HepG2 (cell line): ENCODE data around the gene CD33. TPM values are rescaled to one million over a fixed set of nuclear protein-coding genes. Genes with fewer than 3 reads are reported as not detected.

Source experiments
- ATAC-seq: fragments of 200-7000 bp; cut with Tn5 transposase; 3 replicates; pipeline ENCODE4 v1.9.1; 2020; ENCODE audit warnings: mild to moderate bottlenecking, moderate library complexity
- BruUV-seq: library from RNA; stranded (reverse); fragments of 400-500 nt; replicated peaks from 2 replicates; lab custom pipeline; 2021; lab: Mats Ljungman, UMichigan
- CTCF ChIA-PET: fragments of 300-600 bp; formaldehyde crosslinking; extraction: SDS; loops from one replicate; lab custom pipeline; 2021; ENCODE audit warnings: low total read pairs, inconsistent platforms, low intra/inter-chr PET ratio; lab: Yijun Ruan, JAX
- POLR2A ChIA-PET: fragments of 350-600 bp; sonication (Branson Sonifier 250); formaldehyde crosslinking; loops from one replicate; lab custom pipeline; 2020; ENCODE audit warnings: antibody characterized with exemption, inconsistent platforms; lab: Yijun Ruan, JAX
- DNase-seq: peaks from one replicate; pipeline ENCODE4 v3.0.0-alpha.2; 2015; ENCODE audit warnings: low spot score
- FAIRE-seq: peaks from 3 replicates; lab custom pipeline; 2011; peaks lifted over from hg19 to GRCh38; lab: Jason Lieb, UNC
- H2AFZ ChIP-seq: one replicate; pipeline ENCODE4 v1.6.1; 2011; ENCODE audit warnings: low read length, inconsistent platforms
- H3K27ac ChIP-seq: fragments of 300-600 bp; 3 replicates; pipeline ENCODE4 v1.8.0; 2011; ENCODE audit warnings: mixed run types, mild to moderate bottlenecking, mixed read lengths, low read length, inconsistent platforms; ENCODE audit not compliant: insufficient read depth; ENCODE audit errors: extremely low read length
- H3K27me3 ChIP-seq, 2 experiments: fragments of 200-600 bp in 1 of 2; 2 replicates in 1 of 2; 3 replicates in 1 of 2; pipeline versions ENCODE4 v1.6.0 to v1.8.0; 2011; ENCODE audit warnings: low read length in 2 of 2, mild to moderate bottlenecking in 2 of 2, moderate library complexity in 2 of 2, inconsistent platforms in 1 of 2; ENCODE audit not compliant: insufficient read depth in 2 of 2, control insufficient read depth in 1 of 2
- H3K36me3 ChIP-seq, 2 experiments: fragments of 200-600 bp in 1 of 2; replicated peaks in 1 of 2; 2 replicates in 1 of 2; 3 replicates in 1 of 2; pipeline versions ENCODE4 v1.5.1 to v1.8.0; 2011; ENCODE audit warnings: low read length in 2 of 2, inconsistent platforms in 1 of 2; ENCODE audit not compliant: insufficient read depth in 2 of 2, control insufficient read depth in 1 of 2
- H3K4me1 ChIP-seq: 2 replicates; pipeline ENCODE4 v1.5.1; 2012; ENCODE audit warnings: low read length, inconsistent platforms; ENCODE audit not compliant: insufficient read depth
- H3K4me2 ChIP-seq: 2 replicates; pipeline ENCODE4 v1.6.0; 2011; ENCODE audit warnings: low read depth, low read length, inconsistent platforms
- H3K4me3 ChIP-seq, 3 experiments: fragments of 200-600 bp in 1 of 3; sonication (generic), shearing (Covaris generic) in 1 of 3; replicated peaks in 1 of 3; 2 replicates each; pipeline ENCODE4 v1.5.1; 2011 to 2016; ENCODE audit warnings: low read length in 3 of 3, inconsistent platforms in 2 of 3, low read depth in 2 of 3, mild to moderate bottlenecking in 2 of 3, control low read depth in 1 of 3, mixed read lengths in 1 of 3; ENCODE audit not compliant: insufficient read depth in 1 of 3
- H3K79me2 ChIP-seq: one replicate; pipeline ENCODE4 v1.6.1; 2011; ENCODE audit warnings: low read length, inconsistent platforms; ENCODE audit not compliant: insufficient read depth
- H3K9ac ChIP-seq: 2 replicates; pipeline ENCODE4 v1.6.0; 2011; ENCODE audit warnings: mild to moderate bottlenecking, low read depth, low read length, inconsistent platforms; ENCODE audit not compliant: insufficient read depth
- H3K9me3 ChIP-seq: 2 replicates; pipeline ENCODE4 v1.5.1; 2012; ENCODE audit warnings: mild to moderate bottlenecking, low read length
- H4K20me1 ChIP-seq: 2 replicates; pipeline ENCODE4 v1.6.0; 2011; ENCODE audit warnings: inconsistent platforms, mild to moderate bottlenecking, low read length, moderate library complexity; ENCODE audit not compliant: insufficient read depth
- BORCS8-MEF2B ChIP-seq: sonication (generic); formaldehyde crosslinking; IDR thresholded peaks from 2 replicates; pipeline ENCODE4 v1.8.0; 2022; ENCODE audit warnings: mild to moderate bottlenecking, missing genetic modification reagents
- BRCA1 ChIP-seq: sonication (generic); formaldehyde crosslinking; IDR thresholded peaks from 2 replicates; pipeline ENCODE4 v1.4.0; 2020; ENCODE audit warnings: missing genetic modification reagents
- CBX5 ChIP-seq: sonication (generic); formaldehyde crosslinking; IDR thresholded peaks from 2 replicates; pipeline ENCODE4 v1.4.0; 2020; ENCODE audit warnings: missing genetic modification reagents, borderline replicate concordance
- CC2D1A ChIP-seq: sonication (generic); formaldehyde crosslinking; IDR thresholded peaks from 2 replicates; pipeline ENCODE4 v1.8.1; 2023; ENCODE audit warnings: mild to moderate bottlenecking, missing genetic modification reagents
- RFXAP ChIP-seq: sonication (generic); formaldehyde crosslinking; IDR thresholded peaks from 2 replicates; pipeline ENCODE4 v1.4.0; 2020; ENCODE audit warnings: missing genetic modification reagents, borderline replicate concordance
- ZNF382 ChIP-seq: sonication (generic); formaldehyde crosslinking; IDR thresholded peaks from 2 replicates; pipeline ENCODE4 v1.5.0; 2020; ENCODE audit warnings: missing genetic modification reagents, mild to moderate bottlenecking, borderline replicate concordance
- ZSCAN20 ChIP-seq: sonication (generic); formaldehyde crosslinking; IDR thresholded peaks from 2 replicates; pipeline ENCODE4 v1.4.0; 2020; ENCODE audit warnings: missing genetic modification reagents, mild to moderate bottlenecking, borderline replicate concordance
- WGBS: methylation state at CpG from one replicate; pipeline ENCODE4 v1.1.6; 2017; ENCODE audit warnings: low lambda C conversion rate; 5-methylcytosine and 5-hydroxymethylcytosine counted together
- in situ Hi-C: cut with HindIII; loops from 2 replicates; pipeline ENCODE4 v1.10.0; 2017; ENCODE audit warnings: low pct_unique_long_range_greater_than_20kb; ENCODE audit not compliant: extremely low pct_ligation_motif_present
- intact Hi-C: fragments of 100-400 bp; cut with micrococcal nuclease; formaldehyde crosslinking; loops from one replicate; pipeline ENCODE4 v1.10.0; 2022; ENCODE audit not compliant: unreplicated experiment
- polyA plus RNA-seq, 8 experiments: library from polyadenylated mRNA; depleted of rRNA in 3 of 8; stranded (reverse) in 7 of 8; unstranded in 1 of 8; fragments of >200 nt; fragmentation: Illumina TruSeq in 4 of 8; extraction: Trizol in 4 of 8; gene quantifications; 2 replicates each; pipeline versions ENCODE4 v1.2.1 to v1.2.3, GENCODE V29; 2011 to 2016; ENCODE audit warnings: low read depth in 4 of 8, missing spikeins in 1 of 8, mixed read lengths in 1 of 8; ENCODE audit not compliant: insufficient read depth in 1 of 8
- total RNA-seq, 5 experiments: library from RNA; depleted of rRNA; stranded (reverse); fragments of >200 nt; fragmentation: Illumina TruSeq; extraction: Trizol; gene quantifications; 2 replicates each; pipeline ENCODE4 v1.2.3, GENCODE V29; 2016; ENCODE audit warnings: low read depth in 1 of 5
- TF ChIP-seq, protein P1 (sequence below): sonication (generic); formaldehyde crosslinking; IDR thresholded peaks from one replicate; pipeline ENCODE4 v1.5.1; 2020; ENCODE audit warnings: mild to moderate bottlenecking, missing genetic modification reagents; ENCODE audit errors: not compliant biosample characterization

Gene CD33
- total and polyA plus RNA-seq, 2 of the 13 experiments (the other 11 are each of a cell fraction or from before 2014, with no cell fraction given): 0.29 TPM; not detected in 1

GRCh38 chr19:51181377-51181912 lies 43.4 kb upstream of the CD33 start:
- BruUV-seq: no TSS peak
- CTCF ChIA-PET: no interaction called here
- Histone ChIP-seq H3K4me2 (no peak overlapping the region), H3K4me1 (no peaks in the 10 kb centered on the region), H3K79me2 (no peaks in the 10 kb centered on the region), H3K27ac (no peak overlapping the region), H4K20me1 (no peaks in the 10 kb centered on the region), H3K9me3 (no peaks in the 10 kb centered on the region), H3K9ac (no peak overlapping the region), H2AFZ (no peak overlapping the region), H3K36me3 (no peaks in the 10 kb centered on the region), H3K4me3 (no peak overlapping the region), H3K27me3 (peaks cover 3 to 5% of the 10 kb centered on the region in 2 experiments; a peak in 2 of 5 replicates)
- DNase-seq (no peak), FAIRE-seq (no peak), ATAC-seq (no peak)
- WGBS: no CpG with 5 or more reads among the region's 39 CpGs
- POLR2A ChIA-PET: no interaction called here
- intact Hi-C loops: no loop called here
- TF ChIP-seq ZSCAN20 (CRISPR knock-in tag) (no peak), ZNF382 (no peak), RFXAP (CRISPR knock-in tag) (no peak), CC2D1A (CRISPR knock-in tag) (no peak), BORCS8-MEF2B (CRISPR knock-in tag) (no peak)
- in situ Hi-C loops: no loop called here

DNA sequence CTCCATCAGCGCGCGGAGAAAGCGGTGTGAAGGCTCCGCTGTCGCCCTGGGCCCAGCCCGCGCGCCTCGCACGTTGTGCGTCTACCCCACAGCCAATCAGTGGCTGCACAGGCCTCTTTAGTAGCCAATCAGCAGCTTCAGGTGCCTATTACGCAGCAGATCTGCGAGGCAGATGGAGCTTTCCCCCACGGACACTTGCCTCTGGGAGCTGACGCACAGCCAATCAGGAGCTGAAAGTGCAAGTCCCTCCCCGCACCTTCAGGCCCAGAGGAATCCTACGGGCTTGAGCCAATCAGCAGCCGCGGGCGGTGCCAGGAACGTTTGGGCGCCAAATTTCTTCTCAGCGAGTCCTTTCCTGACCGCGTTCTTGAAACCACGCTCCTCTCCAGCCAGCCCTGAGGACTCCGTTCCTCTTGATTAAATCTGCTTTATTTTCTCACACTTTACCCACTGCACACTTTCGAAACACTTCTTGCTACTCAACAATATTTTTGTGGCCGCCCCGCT lies 42.9 kb upstream of the CD33 start:
- no peaks in the 10 kb centered on the region for H3K79me2 ChIP-seq
- in situ Hi-C loops (no loop called here), intact Hi-C loops (no loop called here)
- no peak overlapping the region for H3K27ac ChIP-seq
- CTCF ChIA-PET: no interaction called here
- H3K4me2 ChIP-seq: no peak overlapping the region
- no peaks in the 10 kb centered on the region for H3K9me3 ChIP-seq
- no peak overlapping the region for H3K4me3 ChIP-seq
- H3K4me1 ChIP-seq: no peaks in the 10 kb centered on the region
- DNase-seq (no peak), ATAC-seq (no peak), FAIRE-seq (no peak)
- 72% methylated on average over 14 of the region's 31 CpGs for WGBS
- H2AFZ ChIP-seq: no peak overlapping the region
- POLR2A ChIA-PET: no interaction called here
- no TSS peak for BruUV-seq
- H3K36me3 ChIP-seq: no peaks in the 10 kb centered on the region
- H3K9ac ChIP-seq: no peak overlapping the region
- H4K20me1 ChIP-seq: no peaks in the 10 kb centered on the region
- peaks cover 2 to 5% of the 10 kb centered on the region in 2 experiments; a peak in 2 of 5 replicates for H3K27me3 ChIP-seq
- TF ChIP-seq BRCA1 (CRISPR knock-in tag) (no peak), CBX5 (CRISPR knock-in tag) (no peak)
- TF ChIP-seq, protein P1, sequence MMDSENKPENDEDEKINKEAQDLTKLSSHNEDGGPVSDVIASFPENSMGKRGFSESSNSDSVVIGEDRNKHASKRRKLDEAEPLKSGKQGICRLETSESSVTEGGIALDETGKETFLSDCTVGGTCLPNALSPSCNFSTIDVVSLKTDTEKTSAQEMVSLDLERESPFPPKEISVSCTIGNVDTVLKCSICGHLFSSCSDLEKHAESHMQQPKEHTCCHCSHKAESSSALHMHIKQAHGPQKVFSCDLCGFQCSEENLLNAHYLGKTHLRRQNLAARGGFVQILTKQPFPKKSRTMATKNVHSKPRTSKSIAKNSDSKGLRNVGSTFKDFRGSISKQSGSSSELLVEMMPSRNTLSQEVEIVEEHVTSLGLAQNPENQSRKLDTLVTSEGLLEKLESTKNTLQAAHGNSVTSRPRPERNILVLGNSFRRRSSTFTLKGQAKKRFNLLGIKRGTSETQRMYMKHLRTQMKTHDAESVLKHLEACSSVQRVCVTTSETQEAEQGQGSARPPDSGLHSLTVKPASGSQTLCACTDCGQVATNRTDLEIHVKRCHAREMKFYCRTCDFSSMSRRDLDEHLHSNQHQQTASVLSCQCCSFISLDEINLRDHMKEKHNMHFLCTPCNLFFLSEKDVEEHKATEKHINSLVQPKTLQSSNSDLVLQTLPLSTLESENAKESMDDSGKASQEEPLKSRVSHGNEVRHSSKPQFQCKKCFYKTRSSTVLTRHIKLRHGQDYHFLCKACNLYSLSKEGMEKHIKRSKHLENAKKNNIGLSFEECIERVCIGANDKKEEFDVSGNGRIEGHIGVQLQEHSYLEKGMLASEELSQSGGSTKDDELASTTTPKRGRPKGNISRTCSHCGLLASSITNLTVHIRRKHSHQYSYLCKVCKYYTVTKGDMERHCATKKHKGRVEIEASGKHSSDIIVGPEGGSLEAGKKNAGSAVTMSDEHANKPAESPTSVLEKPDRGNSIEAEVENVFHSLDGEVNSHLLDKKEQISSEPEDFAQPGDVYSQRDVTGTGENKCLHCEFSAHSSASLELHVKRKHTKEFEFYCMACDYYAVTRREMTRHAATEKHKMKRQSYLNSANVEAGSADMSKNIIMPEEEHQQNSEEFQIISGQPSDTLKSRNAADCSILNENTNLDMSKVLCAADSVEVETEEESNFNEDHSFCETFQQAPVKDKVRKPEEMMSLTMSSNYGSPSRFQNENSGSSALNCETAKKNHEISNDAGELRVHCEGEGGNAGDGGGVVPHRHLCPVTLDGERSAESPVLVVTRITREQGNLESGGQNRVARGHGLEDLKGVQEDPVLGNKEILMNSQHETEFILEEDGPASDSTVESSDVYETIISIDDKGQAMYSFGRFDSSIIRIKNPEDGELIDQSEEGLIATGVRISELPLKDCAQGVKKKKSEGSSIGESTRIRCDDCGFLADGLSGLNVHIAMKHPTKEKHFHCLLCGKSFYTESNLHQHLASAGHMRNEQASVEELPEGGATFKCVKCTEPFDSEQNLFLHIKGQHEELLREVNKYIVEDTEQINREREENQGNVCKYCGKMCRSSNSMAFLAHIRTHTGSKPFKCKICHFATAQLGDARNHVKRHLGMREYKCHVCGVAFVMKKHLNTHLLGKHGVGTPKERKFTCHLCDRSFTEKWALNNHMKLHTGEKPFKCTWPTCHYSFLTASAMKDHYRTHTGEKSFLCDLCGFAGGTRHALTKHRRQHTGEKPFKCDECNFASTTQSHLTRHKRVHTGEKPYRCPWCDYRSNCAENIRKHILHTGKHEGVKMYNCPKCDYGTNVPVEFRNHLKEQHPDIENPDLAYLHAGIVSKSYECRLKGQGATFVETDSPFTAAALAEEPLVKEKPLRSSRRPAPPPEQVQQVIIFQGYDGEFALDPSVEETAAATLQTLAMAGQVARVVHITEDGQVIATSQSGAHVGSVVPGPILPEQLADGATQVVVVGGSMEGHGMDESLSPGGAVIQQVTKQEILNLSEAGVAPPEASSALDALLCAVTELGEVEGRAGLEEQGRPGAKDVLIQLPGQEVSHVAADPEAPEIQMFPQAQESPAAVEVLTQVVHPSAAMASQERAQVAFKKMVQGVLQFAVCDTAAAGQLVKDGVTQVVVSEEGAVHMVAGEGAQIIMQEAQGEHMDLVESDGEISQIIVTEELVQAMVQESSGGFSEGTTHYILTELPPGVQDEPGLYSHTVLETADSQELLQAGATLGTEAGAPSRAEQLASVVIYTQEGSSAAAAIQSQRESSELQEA (CRISPR knock-in tag): no peak
